Activated naive CD4-positive, alpha-beta T cell treated with anti-CD3 and anti-CD28 coated beads for 36 hours (primary cell): ENCODE results near the gene STAT1. TPM values are rescaled to one million over a fixed set of nuclear protein-coding genes. Genes with fewer than 3 reads are reported as not detected.
"Not testable (repeated sequence)": the region's sequence is repeated elsewhere in the genome, so short reads cannot be mapped to it uniquely, and the experiment has no call there.

Experiments
- CTCF ChIA-PET: fragments of 350-600 bp; sonication (Branson Sonifier 250); formaldehyde crosslinking; loops from one replicate; lab custom pipeline; 2021; ENCODE audit warnings: antibody characterized with exemption; lab: Charles Lee
- DNase-seq: peaks from one replicate; pipeline ENCODE4 v3.0.0-alpha.2; 2020
- H3K27ac Mint-ChIP-seq: one replicate; pipeline ENCODE4 v1.8.0; 2021; ENCODE audit warnings: mild to moderate bottlenecking, mixed read lengths
- H3K27me3 Mint-ChIP-seq: one replicate; pipeline ENCODE4 v1.8.0; 2021; ENCODE audit warnings: low read depth, mixed read lengths
- H3K36me3 Mint-ChIP-seq: one replicate; pipeline ENCODE4 v1.8.0; 2021; ENCODE audit warnings: low read depth, mixed read lengths
- H3K4me1 Mint-ChIP-seq: one replicate; pipeline ENCODE4 v1.8.0; 2021; ENCODE audit warnings: low read depth, mixed read lengths
- H3K4me3 Mint-ChIP-seq: one replicate; pipeline ENCODE4 v1.8.0; 2021; ENCODE audit warnings: mild to moderate bottlenecking, moderate library complexity, mixed read lengths
- H3K9me3 Mint-ChIP-seq: one replicate; pipeline ENCODE4 v1.8.0; 2021; ENCODE audit warnings: mixed read lengths
- intact Hi-C: fragments of 100-400 bp; cut with micrococcal nuclease; formaldehyde crosslinking; loops from one replicate; pipeline ENCODE4 v1.15.1; 2023
- total RNA-seq, 2 experiments: library from RNA; stranded (reverse); gene quantifications; one replicate each; pipeline ENCODE4 v1.2.3, GENCODE V29; 2021

The STAT1 gene
- total RNA-seq, 2 experiments from 2014 or later, result 376 to 402 TPM

DNA sequence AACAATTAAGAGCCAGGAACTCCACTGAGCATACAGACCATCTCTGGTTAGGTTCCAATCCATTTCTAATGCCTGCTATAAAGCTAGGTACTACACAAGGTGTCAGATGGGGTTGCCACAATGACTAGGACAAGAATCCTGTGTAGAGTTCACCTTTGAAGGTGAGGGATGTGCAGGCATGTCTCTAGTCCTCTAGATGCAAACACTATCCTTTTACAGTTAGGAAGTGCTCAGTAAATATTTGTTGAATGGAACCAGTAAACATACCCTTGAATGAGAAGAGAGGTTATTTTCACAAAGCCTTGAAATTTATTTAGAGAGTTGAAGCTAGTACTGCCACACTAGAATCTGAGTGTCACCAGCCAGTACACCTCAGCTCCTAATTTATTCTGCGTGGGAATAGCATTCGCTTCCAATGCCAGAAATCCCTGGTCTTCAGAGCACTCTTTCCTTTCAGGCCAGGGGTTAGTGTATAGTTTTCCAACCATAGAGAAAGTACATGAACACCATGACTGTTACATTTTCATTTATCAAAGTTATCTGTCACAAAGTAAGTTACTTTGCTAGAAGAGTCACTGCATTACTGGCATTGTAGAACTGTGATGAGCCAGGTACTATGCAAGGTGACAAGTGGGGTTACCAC is 48.3 kb downstream of the STAT1 start:
- no peak overlapping the region for H3K4me3 Mint-ChIP-seq
- peaks cover 31% of the 10 kb centered on the region for H3K4me1 Mint-ChIP-seq
- no peaks in the 10 kb centered on the region for H3K27me3 Mint-ChIP-seq
- peak overlapping the region; percentile 46 for H3K27ac Mint-ChIP-seq
- no peaks in the 10 kb centered on the region for H3K9me3 Mint-ChIP-seq
- no peak for DNase-seq
- intact Hi-C loops, result loop anchor here (5.0 kb wide), 2 partner anchors 33 to 37 kb away; no protein-coding TSS in a partner anchor
- H3K36me3 Mint-ChIP-seq, result peaks cover 64% of the 10 kb centered on the region
- CTCF ChIA-PET, result interaction anchor here (0.6 to 1.2 kb wide), 5 partner anchors 8 to 264 kb away, joined by 3 to 5 read pairs (median 3); no protein-coding TSS in a partner anchor

DNA sequence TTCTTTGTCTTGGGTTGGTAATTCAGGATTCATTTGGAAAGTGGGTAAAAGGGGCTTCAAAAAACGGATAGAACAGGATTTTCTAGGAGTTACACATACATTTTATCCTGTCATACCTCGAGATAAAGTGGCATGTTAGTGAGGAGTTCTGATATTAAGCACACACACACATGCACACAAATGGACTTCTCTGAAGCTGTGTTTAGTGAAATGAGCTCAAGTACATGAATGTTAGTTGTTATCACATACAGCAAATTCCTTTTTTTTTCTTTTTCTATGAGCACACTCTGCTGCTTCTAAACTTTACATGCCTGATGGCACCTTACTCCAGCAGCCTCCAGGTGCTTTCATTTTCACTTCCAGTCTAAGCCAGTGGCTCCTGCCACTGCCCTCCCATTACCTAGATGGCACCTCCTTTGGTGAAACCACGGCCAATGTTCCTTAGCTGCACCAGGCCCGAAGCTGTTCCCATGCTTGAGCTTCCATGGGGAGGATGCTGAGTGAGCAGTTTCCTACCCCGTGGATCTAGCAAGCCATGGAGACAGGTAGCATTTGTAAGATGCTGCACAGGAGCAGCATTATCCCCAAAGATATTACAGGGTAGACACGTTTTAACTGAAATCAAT is 49.7 kb downstream of the STAT1 start:
- Mint-ChIP-seq H3K4me1 (peaks cover 25% of the 10 kb centered on the region), H3K4me3 (no peak overlapping the region), H3K27ac (peak overlapping the region; percentile 78), H3K27me3 (no peaks in the 10 kb centered on the region), H3K9me3 (no peaks in the 10 kb centered on the region), H3K36me3 (peaks cover 50% of the 10 kb centered on the region)
- CTCF ChIA-PET, result interaction anchor here (1.3 to 2.1 kb wide), 2 partner anchors 17 to 114 kb away, joined by 6 to 7 read pairs; no protein-coding TSS in a partner anchor
- DNase-seq, result no peak
- intact Hi-C loops, result no loop called here

DNA sequence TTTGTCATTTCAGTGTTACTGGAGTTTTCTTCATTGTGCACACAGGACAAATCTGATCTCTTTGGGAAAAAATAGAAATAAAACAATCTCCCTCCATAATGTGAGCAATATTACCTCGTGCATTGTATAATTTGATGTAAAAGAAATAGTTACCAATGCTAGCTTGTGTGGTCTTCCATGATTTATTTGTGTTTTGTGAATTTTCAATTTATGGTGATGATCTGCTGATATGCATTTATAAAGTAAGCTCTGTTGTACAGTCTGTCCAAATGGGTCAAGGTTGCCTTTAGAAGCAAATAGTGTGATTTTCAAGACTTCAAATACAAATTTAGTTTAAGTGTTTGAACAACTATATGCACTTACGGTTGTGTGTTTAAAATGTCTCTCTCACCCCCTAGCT is 50.9 kb downstream of the STAT1 start:
- no peak overlapping the region for H3K27ac Mint-ChIP-seq
- H3K36me3 Mint-ChIP-seq, result peaks cover 47% of the 10 kb centered on the region
- intact Hi-C loops, result no loop called here

DNA sequence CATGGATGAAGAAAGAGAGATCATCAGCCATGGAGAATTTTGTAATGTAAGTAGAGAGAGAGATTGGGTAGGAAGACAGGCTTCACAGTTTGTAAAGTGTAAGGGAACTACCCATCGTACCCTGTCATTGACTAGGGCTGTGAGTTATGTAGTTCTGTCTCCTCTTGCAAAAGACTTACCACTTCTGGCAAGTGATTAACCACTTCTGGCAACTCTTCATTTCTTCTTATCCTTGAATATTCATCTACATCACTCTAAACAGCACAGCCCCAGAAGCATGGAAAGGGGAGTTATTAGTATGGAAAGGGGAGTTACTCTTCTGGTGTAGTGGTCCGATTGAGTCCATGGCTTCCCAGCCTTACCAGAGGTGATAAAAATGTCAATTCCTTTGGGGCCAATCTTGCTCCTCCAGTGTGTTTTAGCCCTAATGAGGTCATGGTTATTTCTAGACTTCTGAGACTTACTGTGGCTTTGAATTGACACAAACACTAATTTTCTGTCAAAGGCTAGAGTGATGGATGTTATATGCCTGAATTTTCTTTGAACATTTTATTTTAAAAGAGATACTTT is 52.0 kb downstream of the STAT1 start:
- H3K4me3 Mint-ChIP-seq, result no peak overlapping the region
- H3K27ac Mint-ChIP-seq, result peak overlapping the region; percentile 48
- peaks cover 43% of the 10 kb centered on the region for H3K36me3 Mint-ChIP-seq
- no peak for DNase-seq
- intact Hi-C loops, result no loop called here
- peaks cover 17% of the 10 kb centered on the region for H3K4me1 Mint-ChIP-seq
- H3K27me3 Mint-ChIP-seq, result no peaks in the 10 kb centered on the region
- CTCF ChIA-PET, result no interaction called here
- no peaks in the 10 kb centered on the region for H3K9me3 Mint-ChIP-seq

More for the DNA sequence above, 50.9 kb downstream of the STAT1 start:
- Mint-ChIP-seq H3K9me3 (no peaks in the 10 kb centered on the region), H3K4me3 (no peak overlapping the region), H3K27me3 (no peaks in the 10 kb centered on the region), H3K4me1 (peaks cover 21% of the 10 kb centered on the region)
- CTCF ChIA-PET, result interaction anchor here (1.3 to 2.1 kb wide), 2 partner anchors 15 to 112 kb away, joined by 6 to 7 read pairs; no protein-coding TSS in a partner anchor
- no peak for DNase-seq

DNA sequence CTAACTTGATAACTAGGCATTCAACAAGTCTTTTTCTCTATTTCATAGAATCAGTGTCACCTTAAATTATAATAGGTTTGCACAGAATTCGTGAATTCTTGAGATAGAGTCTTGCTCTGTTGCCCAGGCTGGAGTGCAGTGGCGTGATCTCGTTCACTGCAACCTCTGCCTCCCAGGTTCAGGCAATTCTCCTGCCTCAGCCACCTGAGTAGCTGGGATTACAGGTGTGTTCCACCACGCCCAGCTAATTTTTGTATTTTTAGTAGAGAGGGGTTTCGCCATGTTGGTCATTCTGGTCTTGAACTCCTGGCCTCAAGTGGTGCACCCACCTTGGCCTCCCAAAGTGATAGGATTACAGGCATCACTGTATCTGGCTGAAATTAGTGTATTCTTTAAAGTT is 52.9 kb downstream of the STAT1 start:
- H3K4me3 Mint-ChIP-seq, DNase-seq, H3K9me3 Mint-ChIP-seq, H3K27me3 Mint-ChIP-seq, intact Hi-C loops: not testable (repeated sequence)
- Mint-ChIP-seq H3K4me1 (peaks cover 15% of the 10 kb centered on the region), H3K36me3 (peaks cover 44% of the 10 kb centered on the region), H3K27ac (peak overlapping the region; percentile 17)
- CTCF ChIA-PET, result interaction anchor here (0.9 to 1.4 kb wide), 3 partner anchors 8 to 180 kb away, joined by 3 to 4 read pairs (median 4); no protein-coding TSS in a partner anchor

DNA sequence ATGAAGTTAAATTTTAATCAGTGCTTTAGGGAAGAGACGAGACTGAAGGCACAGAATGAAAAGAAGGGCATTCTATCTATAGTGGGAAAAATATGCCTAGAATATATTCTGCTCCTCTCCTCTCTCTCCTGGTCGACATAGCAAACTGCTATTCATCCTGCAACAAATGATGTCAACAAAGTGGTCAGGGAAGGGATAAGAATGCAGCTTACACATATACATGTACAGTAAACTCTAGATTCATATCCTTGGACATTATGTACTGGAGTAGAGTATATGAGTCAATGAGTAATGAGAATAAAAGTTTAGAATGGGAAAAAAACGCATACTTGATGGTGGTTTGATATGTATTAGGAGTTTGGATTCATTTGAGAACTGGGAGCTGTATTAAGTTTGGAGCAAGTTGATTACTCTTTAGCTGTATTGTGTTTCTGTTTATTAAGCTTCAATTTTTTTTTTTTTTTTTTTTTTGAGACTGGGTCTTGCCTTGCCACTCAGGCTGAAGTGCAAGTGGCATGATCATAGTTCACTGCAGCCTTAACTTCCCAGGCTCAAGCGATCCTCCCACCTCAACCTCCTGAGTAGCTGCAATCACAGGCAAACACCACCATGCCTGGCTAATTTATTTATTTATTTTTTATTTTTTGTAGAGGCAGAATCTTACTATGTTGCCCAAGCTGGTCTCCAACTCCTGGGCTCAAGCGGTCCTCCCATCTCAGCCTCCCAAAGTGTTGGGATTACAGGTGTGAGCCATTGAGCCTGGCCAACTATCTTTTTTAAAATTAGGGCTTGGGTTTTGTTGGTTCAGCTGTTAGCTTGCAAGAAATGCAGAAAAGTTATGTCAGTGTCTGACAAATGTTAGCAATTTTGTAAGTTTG is 53.8 kb downstream of the STAT1 start:
- Mint-ChIP-seq H3K27me3 (no peaks in the 10 kb centered on the region), H3K36me3 (peaks cover 43% of the 10 kb centered on the region), H3K27ac (no peak overlapping the region), H3K4me1 (peaks cover 14% of the 10 kb centered on the region), H3K9me3 (peaks cover 10% of the 10 kb centered on the region), H3K4me3 (no peak overlapping the region)
- CTCF ChIA-PET, result interaction anchor here (0.7 to 1.4 kb wide), 4 partner anchors 9 to 179 kb away, joined by 3 to 4 read pairs (median 4); no protein-coding TSS in a partner anchor
- intact Hi-C loops, result no loop called here
- DNase-seq, result no peak

DNA sequence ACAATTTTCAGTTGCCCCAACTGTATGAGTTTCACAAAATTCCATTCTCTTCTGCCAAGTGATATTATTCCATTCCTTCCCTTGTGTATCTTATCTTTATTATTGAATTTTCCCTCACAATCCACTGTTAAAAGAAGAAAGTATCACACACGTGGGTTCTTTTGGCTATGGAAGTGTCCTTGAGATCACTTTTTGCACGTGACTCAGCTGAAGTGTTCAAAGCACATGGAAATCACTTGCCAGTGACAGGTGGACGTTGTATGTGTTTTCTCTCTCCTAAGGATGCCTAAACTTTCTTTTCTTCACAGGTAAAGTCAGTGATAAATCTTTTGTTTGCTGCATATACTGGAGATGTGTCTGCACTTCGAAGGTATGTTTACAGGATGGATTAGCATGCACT is 60.7 kb downstream of the STAT1 start:
- intact Hi-C loops, result no loop called here
- no peak for DNase-seq
- H3K36me3 Mint-ChIP-seq, result peaks cover 11% of the 10 kb centered on the region
- no peak overlapping the region for H3K4me3 Mint-ChIP-seq
- no peaks in the 10 kb centered on the region for H3K27me3 Mint-ChIP-seq
- H3K27ac Mint-ChIP-seq, result no peak overlapping the region
- H3K9me3 Mint-ChIP-seq, result peaks cover 10% of the 10 kb centered on the region
- no peaks in the 10 kb centered on the region for H3K4me1 Mint-ChIP-seq
- CTCF ChIA-PET, result no interaction called here

DNA sequence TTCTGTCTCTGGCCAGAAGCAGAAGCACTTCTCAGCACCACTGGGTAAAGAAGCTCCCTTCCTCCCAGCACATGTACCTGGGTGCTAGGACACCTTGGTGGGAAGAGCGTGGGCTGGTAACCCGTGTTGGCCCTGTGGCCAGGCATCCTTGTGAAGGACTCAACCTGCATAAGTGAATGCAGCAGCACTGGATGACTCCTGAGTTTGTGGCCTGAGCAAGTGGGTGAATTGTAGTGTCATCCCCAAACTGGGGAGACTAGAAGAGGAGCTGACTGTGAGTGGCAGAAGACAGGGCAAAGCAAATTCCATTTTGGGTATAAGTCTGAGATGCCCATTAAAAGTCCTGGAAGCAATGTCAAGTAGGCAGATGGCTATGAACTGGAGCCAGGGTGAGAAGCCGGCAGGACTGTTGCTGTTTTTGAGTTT is 63.4 kb downstream of the STAT1 start:
- no peak for DNase-seq
- H3K36me3 Mint-ChIP-seq, result peaks cover under 1% of the 10 kb centered on the region
- H3K9me3 Mint-ChIP-seq, result peaks cover under 1% of the 10 kb centered on the region
- intact Hi-C loops, result no loop called here
- H3K4me1 Mint-ChIP-seq, result peaks cover 7% of the 10 kb centered on the region
- no peaks in the 10 kb centered on the region for H3K27me3 Mint-ChIP-seq
- no peak overlapping the region for H3K4me3 Mint-ChIP-seq
- H3K27ac Mint-ChIP-seq, result no peak overlapping the region
- CTCF ChIA-PET, result interaction anchor here (0.6 to 2.2 kb wide), 6 partner anchors 18 to 170 kb away, joined by 3 to 11 read pairs (median 4); no protein-coding TSS in a partner anchor

DNA sequence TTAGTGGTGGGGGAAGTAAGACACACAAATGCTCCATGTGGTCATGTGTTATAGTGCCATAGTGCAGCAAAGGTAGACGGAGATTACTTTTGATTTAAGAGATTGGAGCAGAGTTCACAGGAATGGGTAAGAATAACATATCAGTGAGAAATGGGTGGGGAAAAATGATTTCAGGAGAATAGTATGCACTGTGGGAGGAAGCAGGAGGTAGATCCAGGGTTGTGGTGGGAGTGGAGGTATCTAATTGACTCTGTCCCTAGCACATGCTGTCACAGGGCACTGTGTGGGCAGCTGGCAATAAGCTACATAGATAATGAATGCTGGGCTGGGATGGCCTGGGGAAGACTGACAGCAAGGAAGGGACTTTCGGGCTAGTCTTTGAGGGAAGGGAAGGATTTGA is 65.3 kb downstream of the STAT1 start:
- H3K36me3 Mint-ChIP-seq, result no peaks in the 10 kb centered on the region
- no peak overlapping the region for H3K27ac Mint-ChIP-seq
- peak; percentile 29 for DNase-seq
- CTCF ChIA-PET, result interaction anchor here (0.8 to 3.5 kb wide), 11 partner anchors 12 to 168 kb away, joined by 3 to 36 read pairs (median 5); no protein-coding TSS in a partner anchor
- peaks cover 7% of the 10 kb centered on the region for H3K4me1 Mint-ChIP-seq
- intact Hi-C loops, result loop anchor here (1.0 to 2.0 kb wide), 4 partner anchors 66 to 167 kb away; no protein-coding TSS in a partner anchor
- H3K27me3 Mint-ChIP-seq, result no peaks in the 10 kb centered on the region
- H3K9me3 Mint-ChIP-seq, result no peaks in the 10 kb centered on the region
- H3K4me3 Mint-ChIP-seq, result no peak overlapping the region

DNA sequence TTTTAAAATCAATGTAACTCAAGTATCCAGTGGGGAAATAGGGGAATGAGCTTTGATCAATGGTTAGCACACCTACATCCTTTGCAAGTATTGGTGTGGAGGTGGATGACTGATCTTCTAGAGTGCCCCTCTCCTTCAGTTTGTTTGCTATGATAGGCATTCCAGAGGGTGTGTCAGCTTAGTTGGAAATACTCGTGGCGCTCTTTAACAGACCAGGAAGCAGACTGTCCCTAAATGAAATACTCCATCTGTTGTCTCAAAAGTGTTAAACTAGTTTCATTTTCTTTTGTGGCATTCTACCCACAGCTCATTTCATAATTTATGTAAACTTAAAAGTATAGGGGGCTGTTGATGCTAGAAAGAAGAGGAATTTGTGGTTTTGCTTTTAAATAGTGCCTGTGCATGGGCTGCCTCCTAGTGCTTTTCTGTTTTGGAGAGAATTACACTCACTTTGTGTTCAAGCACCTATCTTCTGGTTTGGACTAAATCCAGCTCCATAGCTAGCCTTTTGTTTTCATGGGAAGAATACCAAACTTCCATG is 66.2 kb downstream of the STAT1 start:
- peaks cover 7% of the 10 kb centered on the region for H3K4me1 Mint-ChIP-seq
- DNase-seq, result peak; percentile 42
- H3K9me3 Mint-ChIP-seq, result no peaks in the 10 kb centered on the region
- intact Hi-C loops, result loop anchor here (1.0 to 2.0 kb wide), 4 partner anchors 65 to 166 kb away; no protein-coding TSS in a partner anchor
- H3K4me3 Mint-ChIP-seq, result no peak overlapping the region
- peak overlapping the region; percentile 32 for H3K27ac Mint-ChIP-seq
- H3K27me3 Mint-ChIP-seq, result no peaks in the 10 kb centered on the region
- H3K36me3 Mint-ChIP-seq, result no peaks in the 10 kb centered on the region
- CTCF ChIA-PET, result interaction anchor here (0.7 to 3.5 kb wide), 21 partner anchors 9 to 171 kb away, joined by 3 to 36 read pairs (median 4); no protein-coding TSS in a partner anchor

DNA sequence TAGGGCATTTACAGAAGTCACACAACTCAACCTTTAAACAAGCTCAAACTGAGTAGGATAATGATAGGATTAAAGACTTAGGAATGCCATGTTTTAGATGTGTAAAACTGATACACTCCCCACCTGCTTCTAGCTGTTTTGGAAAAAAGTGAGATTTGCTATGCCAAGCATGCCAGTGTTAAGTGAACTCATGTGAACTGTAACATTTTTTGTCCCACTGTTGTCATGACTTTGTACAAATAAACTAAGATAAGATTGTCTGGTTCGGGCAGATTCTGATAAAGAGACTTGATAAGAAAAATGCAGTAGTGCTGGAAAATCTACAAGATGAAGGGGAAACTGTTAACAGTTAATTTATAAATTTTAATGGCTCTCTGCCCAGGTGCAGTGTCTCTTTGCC is 66.8 kb downstream of the STAT1 start:
- no peaks in the 10 kb centered on the region for H3K9me3 Mint-ChIP-seq
- no peaks in the 10 kb centered on the region for H3K36me3 Mint-ChIP-seq
- CTCF ChIA-PET, result interaction anchor here (0.6 to 3.5 kb wide), 22 partner anchors 8 to 342 kb away, joined by 3 to 36 read pairs (median 4); no protein-coding TSS in a partner anchor
- H3K27ac Mint-ChIP-seq, result peak overlapping the region; percentile 4
- no peak for DNase-seq
- intact Hi-C loops, result no loop called here
- no peak overlapping the region for H3K4me3 Mint-ChIP-seq
- H3K4me1 Mint-ChIP-seq, result peaks cover 7% of the 10 kb centered on the region
- H3K27me3 Mint-ChIP-seq, result no peaks in the 10 kb centered on the region
